ENCODE data around the gene CHAF1A.

DNA sequence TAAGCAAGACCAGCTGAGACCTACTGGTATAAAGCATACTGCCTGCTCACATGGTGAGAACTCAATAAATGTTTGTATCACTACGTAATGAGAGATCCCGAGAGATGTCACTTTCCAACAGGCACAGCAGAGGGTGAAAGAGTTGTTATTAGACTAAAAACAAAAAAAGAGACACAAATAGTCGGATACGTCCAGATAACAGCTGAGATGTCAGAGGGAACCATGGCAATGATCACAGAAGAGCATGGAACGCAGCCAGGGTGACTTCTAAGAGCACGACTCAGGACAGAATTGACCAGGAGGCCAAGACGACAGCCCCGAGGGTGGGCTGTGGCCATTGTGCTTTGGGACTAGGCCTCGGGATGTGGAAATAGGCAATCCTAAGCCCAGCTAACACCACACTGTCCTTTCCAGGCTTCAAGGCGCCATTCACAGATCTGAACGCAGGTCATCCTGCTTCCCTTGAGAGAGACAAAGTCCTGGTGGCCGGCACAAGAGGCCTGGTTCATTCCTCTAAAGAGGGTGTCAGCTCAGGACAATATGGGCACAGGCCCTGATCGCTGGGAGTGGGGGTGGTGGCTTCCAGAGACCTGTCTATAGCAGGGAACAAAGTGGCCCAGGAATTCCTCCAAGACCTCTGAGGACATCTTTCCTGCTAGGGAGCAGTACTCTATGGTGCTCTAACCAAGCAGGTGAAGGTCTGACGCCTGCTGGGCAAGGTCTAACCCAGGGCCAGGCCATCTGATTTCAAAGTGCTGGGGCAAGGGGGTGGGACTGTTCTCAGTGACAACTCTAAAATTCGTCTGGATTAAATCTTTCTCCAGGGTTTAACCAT, 5.3 kb upstream of the CHAF1A start:
- no peak for TF ChIP-seq ZNF16 (tag by site-specific recombination; IDR thresholded peaks at IDR 0.05; ENCODE audit: low read depth)
- TF ChIP-seq, protein P1, sequence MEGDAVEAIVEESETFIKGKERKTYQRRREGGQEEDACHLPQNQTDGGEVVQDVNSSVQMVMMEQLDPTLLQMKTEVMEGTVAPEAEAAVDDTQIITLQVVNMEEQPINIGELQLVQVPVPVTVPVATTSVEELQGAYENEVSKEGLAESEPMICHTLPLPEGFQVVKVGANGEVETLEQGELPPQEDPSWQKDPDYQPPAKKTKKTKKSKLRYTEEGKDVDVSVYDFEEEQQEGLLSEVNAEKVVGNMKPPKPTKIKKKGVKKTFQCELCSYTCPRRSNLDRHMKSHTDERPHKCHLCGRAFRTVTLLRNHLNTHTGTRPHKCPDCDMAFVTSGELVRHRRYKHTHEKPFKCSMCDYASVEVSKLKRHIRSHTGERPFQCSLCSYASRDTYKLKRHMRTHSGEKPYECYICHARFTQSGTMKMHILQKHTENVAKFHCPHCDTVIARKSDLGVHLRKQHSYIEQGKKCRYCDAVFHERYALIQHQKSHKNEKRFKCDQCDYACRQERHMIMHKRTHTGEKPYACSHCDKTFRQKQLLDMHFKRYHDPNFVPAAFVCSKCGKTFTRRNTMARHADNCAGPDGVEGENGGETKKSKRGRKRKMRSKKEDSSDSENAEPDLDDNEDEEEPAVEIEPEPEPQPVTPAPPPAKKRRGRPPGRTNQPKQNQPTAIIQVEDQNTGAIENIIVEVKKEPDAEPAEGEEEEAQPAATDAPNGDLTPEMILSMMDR (tag by site-specific recombination; IDR thresholded peaks at IDR 0.05): no peak
- TF ChIP-seq, protein P2, sequence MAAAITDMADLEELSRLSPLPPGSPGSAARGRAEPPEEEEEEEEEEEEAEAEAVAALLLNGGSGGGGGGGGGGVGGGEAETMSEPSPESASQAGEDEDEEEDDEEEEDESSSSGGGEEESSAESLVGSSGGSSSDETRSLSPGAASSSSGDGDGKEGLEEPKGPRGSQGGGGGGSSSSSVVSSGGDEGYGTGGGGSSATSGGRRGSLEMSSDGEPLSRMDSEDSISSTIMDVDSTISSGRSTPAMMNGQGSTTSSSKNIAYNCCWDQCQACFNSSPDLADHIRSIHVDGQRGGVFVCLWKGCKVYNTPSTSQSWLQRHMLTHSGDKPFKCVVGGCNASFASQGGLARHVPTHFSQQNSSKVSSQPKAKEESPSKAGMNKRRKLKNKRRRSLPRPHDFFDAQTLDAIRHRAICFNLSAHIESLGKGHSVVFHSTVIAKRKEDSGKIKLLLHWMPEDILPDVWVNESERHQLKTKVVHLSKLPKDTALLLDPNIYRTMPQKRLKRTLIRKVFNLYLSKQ (tag by site-specific recombination; IDR thresholded peaks at IDR 0.05; ENCODE audit: borderline replicate concordance): no peak

Data from HEK293 (cell line).